HG03103 (cell line): Measurements from ENCODE around the gene FREY1.

Experiments used
- ATAC-seq: cut with Tn5 transposase; IDR thresholded peaks from one replicate; pipeline ENCODE4 v1.9.1; 2021; ENCODE audit warnings: low read depth; ENCODE audit not compliant: unreplicated experiment

Gene FREY1

GRCh38 chr11:45897556-45897955 lies 9.5 kb downstream of the FREY1 start:
- ATAC-seq, result no peak

GRCh38 chr11:45896422-45896984 lies 10.6 kb downstream of the FREY1 start:
- ATAC-seq, result no peak

GRCh38 chr11:45895553-45896259 lies 11.4 kb downstream of the FREY1 start:
- ATAC-seq, result no peak

- ATAC-seq, result no peak
Measured at GRCh38 chr11:45894555-45895247, 12.4 kb downstream of the FREY1 start.

- no peak for ATAC-seq
Measured at GRCh38 chr11:45892856-45893255, 14.2 kb downstream of the FREY1 start.

GRCh38 chr11:45890886-45891550 lies 16.1 kb downstream of the FREY1 start:
- no peak for ATAC-seq

GRCh38 chr11:45889966-45890365 lies 17.1 kb downstream of the FREY1 start:
- ATAC-seq, result no peak

GRCh38 chr11:45889555-45889954 lies 17.5 kb downstream of the FREY1 start:
- no peak for ATAC-seq

GRCh38 chr11:45887587-45887986 lies 19.5 kb downstream of the FREY1 start:
- ATAC-seq, result no peak

- no peak for ATAC-seq
Measured at GRCh38 chr11:45886816-45887520, 20.1 kb downstream of the FREY1 start.

GRCh38 chr11:45885921-45886721 lies 20.9 kb downstream of the FREY1 start:
- ATAC-seq, result no peak

GRCh38 chr11:45885274-45885920 lies 21.7 kb downstream of the FREY1 start, which contains the start of gene MAPK8IP1:
MAPK8IP1 (plus strand) TSS chr11:45885651; CDS start chr11:45885821, 170 bp downstream.
- peak; percentile 66 for ATAC-seq

- no peak for ATAC-seq
Measured at GRCh38 chr11:45884596-45885185, 22.4 kb downstream of the FREY1 start.

GRCh38 chr11:45881708-45882368 lies 25.2 kb downstream of the FREY1 start:
- no peak for ATAC-seq

GRCh38 chr11:45880772-45881570 lies 26.1 kb downstream of the FREY1 start:
- ATAC-seq, result no peak

GRCh38 chr11:45879803-45880686 lies 27.0 kb downstream of the FREY1 start:
- no peak for ATAC-seq

- no peak for ATAC-seq
Measured at GRCh38 chr11:45877845-45878244, 29.2 kb downstream of the FREY1 start.
